ENCODE results near the gene APLF.

APLF gene, protein sequence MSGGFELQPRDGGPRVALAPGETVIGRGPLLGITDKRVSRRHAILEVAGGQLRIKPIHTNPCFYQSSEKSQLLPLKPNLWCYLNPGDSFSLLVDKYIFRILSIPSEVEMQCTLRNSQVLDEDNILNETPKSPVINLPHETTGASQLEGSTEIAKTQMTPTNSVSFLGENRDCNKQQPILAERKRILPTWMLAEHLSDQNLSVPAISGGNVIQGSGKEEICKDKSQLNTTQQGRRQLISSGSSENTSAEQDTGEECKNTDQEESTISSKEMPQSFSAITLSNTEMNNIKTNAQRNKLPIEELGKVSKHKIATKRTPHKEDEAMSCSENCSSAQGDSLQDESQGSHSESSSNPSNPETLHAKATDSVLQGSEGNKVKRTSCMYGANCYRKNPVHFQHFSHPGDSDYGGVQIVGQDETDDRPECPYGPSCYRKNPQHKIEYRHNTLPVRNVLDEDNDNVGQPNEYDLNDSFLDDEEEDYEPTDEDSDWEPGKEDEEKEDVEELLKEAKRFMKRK

DNA sequence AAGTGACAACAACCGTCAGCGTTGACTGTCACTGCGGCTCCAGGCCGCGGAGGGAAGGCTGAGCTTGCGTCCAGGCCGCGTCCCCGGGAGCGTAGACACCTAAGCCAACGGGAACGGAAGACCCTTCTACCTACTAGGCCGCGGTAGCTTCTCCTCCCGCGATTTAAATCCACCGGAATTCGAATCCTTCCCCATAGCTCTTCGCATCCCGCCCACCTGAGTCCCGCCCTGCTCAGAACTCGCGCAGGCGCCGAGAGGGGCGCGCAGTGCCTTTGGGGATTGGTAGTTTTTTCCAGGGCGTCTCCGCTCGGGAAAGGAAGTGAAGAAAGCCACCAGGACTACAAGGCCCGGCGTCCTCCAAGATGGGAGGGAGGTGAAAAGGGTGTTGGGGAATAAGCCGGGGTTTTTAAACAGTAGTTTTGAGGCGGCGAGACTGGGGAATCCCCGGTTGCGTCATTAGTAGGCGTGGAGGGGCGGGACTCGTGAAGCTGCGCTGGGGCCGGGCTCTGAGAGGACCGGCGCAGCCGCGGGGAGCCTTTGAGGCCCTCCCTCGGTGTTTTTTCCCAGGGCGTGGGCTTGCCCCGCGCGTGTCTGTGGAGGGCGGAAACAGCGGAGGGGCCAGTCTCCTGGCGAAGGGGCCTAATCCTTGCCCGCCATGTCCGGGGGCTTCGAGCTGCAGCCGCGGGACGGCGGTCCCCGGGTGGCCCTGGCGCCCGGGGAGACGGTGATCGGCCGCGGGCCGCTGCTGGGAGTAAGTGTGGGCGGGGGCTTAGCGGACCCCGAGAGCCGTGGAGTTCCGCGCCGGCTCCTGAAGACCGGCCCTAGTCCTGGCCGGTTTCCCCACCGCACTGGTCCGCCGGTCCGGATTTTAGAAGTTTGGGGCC is at the start of gene APLF, which contains the start of gene FBXO48:
Gene APLF, plus strand, starts transcription at position 509 of the 884 bp plus-strand sequence. Its CDS starts 147 bp downstream, at position 656.
Gene FBXO48, minus strand, starts transcription at position 218 of the 884 bp plus-strand sequence. CDS start 2,149 bp downstream, outside the sequence.
- peak; percentile 96 for DNase-seq (ENCODE audit: low read depth in 1 of 2, low spot score in 1 of 2)

DNA sequence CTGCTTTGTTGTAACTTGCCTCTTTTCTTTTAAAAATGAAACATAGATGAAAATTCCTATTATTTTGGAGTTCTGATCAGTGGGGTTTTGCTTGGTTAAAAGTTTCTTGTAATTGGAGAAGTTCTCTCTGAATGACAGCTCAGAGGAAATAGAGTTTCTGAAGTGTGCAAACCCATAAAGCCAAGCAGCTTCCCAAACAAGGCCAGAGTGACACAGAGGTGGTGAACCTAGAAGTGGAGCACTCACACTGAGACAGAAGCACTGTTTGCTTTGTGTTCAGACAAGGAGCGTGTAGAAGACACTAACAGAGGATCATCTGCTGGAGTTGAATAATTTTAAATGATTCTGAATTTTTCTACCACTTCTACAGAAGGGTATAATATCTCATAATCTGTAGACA is 49.5 kb upstream of the APLF start:
- DNase-seq (ENCODE audit: low read depth in 1 of 2, low spot score in 1 of 2) = no peak

DNA sequence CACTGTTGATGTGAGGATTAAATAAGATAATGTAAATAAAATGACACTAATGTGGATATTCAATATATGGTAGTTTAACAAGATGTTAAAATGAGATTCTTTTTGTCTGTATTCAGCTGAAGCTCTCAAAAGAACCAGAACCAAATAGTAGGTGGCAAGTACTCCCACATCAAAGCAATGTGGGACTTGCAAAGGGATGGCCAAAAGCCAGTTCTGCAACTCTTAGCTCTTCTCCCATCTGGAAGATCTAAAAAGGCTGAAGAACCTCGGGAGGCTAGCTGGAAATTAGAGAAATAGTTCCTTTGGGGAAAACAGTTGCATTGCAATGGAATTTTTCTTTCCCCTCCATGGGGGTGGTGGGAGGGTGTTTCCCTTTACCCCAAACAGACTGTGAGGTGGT is 49.0 kb upstream of the APLF start:
- DNase-seq (ENCODE audit: low read depth in 1 of 2, low spot score in 1 of 2) = no peak

- no peak for DNase-seq (ENCODE audit: low read depth in 1 of 2, low spot score in 1 of 2)
These were observed 48.5 kb upstream of the APLF start for GRCh38 chr2:68418855-68419254.

DNA sequence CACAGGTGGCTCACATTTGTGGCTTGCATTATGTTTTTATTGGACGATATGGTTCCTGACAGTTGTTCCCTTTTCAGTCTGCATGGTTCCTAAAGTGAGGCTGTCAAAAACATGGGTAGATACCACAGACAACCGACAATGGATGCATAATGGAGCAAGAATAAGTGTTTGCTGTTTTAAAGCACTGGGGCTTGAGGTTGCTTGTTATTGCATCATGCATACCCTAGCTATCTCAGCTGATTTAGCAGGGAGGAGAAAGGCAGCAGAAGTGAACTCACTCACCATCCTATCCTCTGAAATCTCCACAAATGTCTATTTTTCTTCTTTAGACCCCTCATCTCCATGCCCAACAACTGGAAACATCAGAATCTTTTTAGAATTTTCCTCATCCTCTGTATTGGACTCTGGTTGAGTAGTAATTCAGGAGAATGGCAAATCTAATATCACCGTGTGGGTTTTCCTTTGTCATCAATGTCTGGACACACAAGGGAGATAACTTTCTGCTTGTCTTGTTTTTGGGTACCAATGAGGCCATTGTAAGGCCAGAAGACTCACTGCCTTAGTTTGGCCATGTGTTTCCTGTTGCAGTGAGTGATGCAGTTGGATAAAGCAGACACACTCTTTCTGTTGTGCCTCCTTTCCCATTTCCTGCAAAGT is 47.0 kb upstream of the APLF start:
- DNase-seq (ENCODE audit: low read depth in 1 of 2, low spot score in 1 of 2) = no peak

GRCh38 chr2:68423966-68424650 is 43.3 kb upstream of the APLF start:
- no peak for DNase-seq (ENCODE audit: low read depth in 1 of 2, low spot score in 1 of 2)

DNA sequence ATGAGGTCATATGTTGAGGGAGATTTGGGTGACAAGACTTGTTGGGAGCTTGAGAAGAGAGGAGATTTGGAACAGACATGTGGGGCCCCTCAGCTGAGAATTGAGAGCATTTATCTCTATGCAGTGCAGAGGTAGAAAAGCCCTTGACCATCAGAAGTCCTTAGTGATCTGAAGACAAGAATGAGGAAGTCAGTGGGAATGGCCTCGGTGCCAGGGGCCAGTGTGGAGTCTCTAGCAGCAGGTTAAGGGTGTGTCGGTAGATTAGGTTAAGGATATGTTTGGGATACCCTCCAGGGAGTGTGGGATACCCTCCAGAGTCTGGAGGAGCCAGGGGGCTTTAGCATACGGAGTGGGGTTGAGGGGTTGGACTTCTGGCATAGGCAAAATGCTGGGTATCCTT is 41.9 kb upstream of the APLF start:
- no peak for DNase-seq (ENCODE audit: low read depth in 1 of 2, low spot score in 1 of 2)

DNA sequence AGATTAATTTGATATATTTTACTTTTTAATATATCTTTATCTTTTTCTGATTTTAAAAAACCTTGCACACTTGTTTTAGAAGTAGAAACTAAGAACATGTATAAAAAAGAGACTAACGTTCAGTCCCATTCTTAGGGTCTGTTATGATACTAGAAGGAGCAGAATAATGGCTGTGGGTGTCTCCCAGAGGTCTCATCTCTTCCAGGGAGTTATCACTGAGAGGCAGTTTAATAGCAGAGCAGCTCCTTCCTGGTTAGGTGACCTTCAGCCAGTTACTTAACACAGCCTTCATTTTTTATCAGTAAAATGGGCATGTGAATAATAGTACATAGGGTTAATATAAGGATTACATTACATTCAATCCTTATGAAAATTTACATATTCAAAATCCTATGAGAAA is 40.9 kb upstream of the APLF start:
- DNase-seq (ENCODE audit: low read depth in 1 of 2, low spot score in 1 of 2) = no peak

GRCh38 chr2:68426848-68427579 is 40.4 kb upstream of the APLF start:
- DNase-seq (ENCODE audit: low read depth in 1 of 2, low spot score in 1 of 2) = no peak

DNA sequence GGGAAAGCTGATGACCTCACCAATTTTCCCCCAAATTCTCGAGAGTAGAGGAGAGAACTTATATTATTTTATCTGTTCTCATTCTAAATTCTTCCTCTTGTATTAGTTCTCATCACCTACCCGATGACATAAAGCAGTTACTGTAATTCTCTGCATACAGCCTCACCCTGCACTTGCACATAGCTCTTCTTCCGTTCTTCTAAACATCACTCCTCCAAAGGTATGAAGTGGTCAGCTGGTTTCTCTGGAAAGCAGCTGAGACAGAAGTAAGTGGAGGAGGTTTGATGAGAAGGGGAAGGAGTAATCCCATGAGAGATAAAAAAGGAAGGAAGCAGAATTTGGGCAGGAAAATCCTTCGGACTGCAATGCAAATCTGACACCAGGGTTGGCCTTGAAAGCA is 39.3 kb upstream of the APLF start:
- no peak for DNase-seq (ENCODE audit: low read depth in 1 of 2, low spot score in 1 of 2)

DNA sequence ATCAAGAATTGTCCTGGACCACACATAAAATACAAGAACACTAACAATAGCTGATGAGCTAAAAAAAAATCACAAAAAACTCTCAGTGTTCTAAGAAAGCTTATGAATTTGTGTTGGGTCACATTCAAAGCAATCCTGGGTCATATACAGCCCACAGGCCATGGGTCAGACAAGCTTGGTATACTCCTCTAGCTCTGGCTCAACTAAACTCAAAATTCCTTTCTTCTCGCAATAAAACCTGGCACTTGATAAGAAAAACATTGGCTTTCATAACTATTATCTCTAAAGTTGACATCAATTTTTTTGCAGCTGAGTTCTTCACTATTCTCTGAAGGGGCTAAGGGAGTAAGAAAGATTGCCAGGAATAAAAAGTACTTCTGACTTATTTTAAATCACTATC is 38.6 kb upstream of the APLF start:
- no peak for DNase-seq (ENCODE audit: low read depth in 1 of 2, low spot score in 1 of 2)

DNA sequence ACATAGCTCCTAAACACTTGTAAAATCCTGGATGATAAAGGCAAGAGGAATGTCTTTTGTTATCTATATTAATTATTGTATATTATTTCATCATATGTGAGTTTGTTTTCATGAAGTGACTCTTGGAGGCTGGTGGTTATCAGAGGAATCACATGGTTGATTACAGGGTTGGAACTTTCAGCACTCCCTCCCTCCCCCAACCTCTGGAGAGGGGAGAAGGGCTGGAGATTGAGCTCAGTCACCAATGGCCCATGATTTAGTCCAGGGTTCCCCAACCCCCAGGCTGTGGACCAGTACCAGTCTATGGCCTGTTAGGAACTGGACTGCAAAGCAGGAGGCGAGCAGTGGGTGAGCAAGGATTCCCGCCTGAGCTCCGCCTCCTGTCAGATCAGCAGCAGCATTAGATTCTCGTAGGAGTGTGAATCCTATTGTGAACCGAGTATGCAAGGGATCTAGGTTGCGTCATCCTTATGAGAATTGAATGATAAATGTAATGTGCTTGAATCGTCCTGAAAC is 38.0 kb upstream of the APLF start:
- no peak for DNase-seq (ENCODE audit: low read depth in 1 of 2, low spot score in 1 of 2)

GRCh38 chr2:68431316-68431972 is 35.9 kb upstream of the APLF start:
- no peak for DNase-seq (ENCODE audit: low read depth in 1 of 2, low spot score in 1 of 2)

DNA sequence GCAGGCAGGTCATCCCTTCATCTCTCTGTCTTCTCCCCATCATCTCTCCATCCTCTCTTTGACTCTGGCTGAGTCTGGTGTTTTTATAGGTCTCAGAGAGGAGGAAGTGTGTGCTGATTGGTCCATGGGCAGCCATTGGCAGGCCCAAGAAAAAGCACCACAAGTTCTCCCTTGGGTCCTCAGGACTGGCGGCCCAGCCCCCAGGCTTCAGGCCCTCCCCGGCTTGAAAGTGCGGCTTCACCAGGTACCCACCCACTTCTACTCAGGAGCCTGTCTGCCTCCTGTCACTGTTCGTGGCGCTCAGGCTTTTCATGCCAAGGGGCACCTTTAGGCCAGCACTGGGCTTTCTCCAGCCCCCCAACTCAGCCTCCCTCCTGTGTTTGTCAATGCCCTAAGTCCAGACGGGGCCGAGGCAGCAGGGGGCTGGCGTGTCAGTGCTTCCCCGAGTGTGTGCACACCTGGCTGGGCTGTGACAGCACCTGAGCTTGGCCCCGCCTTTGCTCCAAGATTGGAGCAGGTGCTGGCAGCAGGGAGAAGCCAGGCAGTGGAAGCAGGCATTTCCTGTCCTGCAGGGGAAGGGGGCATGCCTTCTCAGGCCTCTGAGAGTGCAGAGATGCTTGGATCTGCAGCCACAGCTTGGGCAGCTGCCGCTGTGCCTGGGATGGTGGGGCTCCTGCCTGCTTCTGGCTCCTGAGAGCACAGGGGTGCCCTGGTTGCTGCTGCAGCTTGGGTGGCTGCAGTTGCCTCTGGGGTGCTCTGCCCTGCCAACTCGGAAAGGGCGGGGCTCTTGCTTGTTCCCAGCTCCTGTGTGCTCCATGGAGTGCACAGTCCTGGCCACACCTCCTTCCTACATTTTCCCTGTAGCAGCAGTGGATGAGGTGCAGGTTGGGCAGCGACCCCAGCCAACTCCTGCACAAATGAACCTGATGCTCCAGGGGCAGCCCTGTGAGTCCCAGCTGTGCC is 34.4 kb upstream of the APLF start:
- no peak for DNase-seq (ENCODE audit: low read depth in 1 of 2, low spot score in 1 of 2)

GRCh38 chr2:68434981-68435380 is 32.4 kb upstream of the APLF start:
- no peak for DNase-seq (ENCODE audit: low read depth in 1 of 2, low spot score in 1 of 2)

- no peak for DNase-seq (ENCODE audit: low read depth in 1 of 2, low spot score in 1 of 2)
These were observed 31.8 kb upstream of the APLF start for GRCh38 chr2:68435615-68436014.

DNA sequence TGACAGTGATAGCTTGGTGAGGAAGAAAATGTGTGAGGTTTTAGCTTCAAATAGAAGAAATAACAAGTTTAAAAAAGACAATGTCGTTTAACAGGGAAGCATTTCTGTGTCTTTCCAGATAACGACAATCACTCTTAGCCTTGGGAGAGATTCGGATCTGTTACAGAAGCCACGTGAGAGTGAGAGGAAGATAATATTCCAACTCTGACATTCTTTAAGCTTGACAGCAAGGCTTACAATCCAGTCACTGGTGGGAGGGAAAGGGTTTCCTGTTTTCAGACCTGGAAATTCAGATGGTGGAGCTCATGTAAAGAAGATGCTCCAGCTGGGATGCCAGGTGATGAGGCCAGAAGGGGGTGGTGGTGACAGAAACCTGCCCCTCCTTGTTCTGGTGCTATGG is 31.1 kb upstream of the APLF start:
- no peak for DNase-seq (ENCODE audit: low read depth in 1 of 2, low spot score in 1 of 2)

Data from activated T-helper 1 cell treated with anti-CD3 and anti-CD28 coated beads, Interleukin-2, amount 50 U/mL, for 16 hours (primary cell).